ENCODE measurements around the gene TBC1D16.

TBC1D16 gene

DNA sequence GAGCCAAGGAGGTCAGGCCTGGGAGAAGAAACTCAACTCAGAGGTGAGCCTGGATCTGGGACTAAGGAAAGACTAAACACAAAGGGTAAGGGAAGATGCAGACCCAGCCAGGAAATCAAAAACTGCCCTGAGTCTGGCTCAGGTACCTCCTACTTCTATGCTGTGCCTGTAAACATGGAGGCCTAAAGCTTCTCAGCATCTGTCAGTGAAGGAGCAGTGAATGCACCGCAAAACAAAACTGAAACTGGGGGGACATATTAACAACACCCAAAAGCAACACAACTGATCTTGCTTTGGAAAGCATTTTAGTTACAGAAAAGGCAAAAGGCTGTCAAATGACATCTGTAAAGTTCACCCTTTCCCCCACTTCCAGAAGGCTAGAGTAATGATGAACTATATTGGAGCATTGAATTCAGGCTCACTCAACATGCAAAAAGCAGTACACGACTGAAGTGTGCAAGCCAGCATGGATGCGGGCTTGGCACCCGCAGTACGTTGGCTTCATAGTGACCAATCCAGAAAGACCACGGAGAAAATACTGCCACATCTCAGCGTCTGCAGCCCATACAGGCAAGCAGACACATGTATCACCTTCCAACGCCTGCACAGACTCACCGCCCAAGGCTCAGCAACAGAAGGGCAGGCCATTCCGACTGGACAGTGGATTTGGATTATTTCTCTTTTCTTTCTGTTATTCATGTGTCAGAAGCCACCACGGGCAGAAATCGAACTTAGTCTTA lies 3.8 kb downstream of the TBC1D16 start:
- Histone ChIP-seq H3K9me2 (replicated peaks; ENCODE audit: low read depth, low read length) (no peaks in the 10 kb centered on the region), H3K36me3 (ENCODE audit: insufficient read depth, low read length) (no peaks in the 10 kb centered on the region), H3K27me3 (ENCODE audit: insufficient read depth, low read length, poor library complexity, severe bottlenecking) (no peaks in the 10 kb centered on the region), H3K4me3 (ENCODE audit: low read length, poor library complexity, severe bottlenecking) (no peak overlapping the region), H3K4me2 (ENCODE audit: low read depth, low read length, poor library complexity, severe bottlenecking) (no peak overlapping the region), H2AFZ (ENCODE audit: low read length) (no peak overlapping the region), H4K20me1 (ENCODE audit: insufficient read depth, low read length, poor library complexity, severe bottlenecking) (no peaks in the 10 kb centered on the region), H3K9me3 (ENCODE audit: insufficient read depth, low read depth, low read length) (no peaks in the 10 kb centered on the region), H3K79me2 (ENCODE audit: insufficient read depth, low read length) (peaks cover 12% of the 10 kb centered on the region; the same call in 1 of the 2 replicates), H3K9ac (ENCODE audit: low read depth, low read length, poor library complexity, severe bottlenecking) (no peak overlapping the region), H3F3A (ENCODE audit: low read depth) (no peaks in the 10 kb centered on the region; the same call in 1 of the 2 replicates), H3K4me1 (ENCODE audit: insufficient read depth, low read length, poor library complexity, severe bottlenecking) (peaks cover 20% of the 10 kb centered on the region)
- TF ChIP-seq, protein P1, sequence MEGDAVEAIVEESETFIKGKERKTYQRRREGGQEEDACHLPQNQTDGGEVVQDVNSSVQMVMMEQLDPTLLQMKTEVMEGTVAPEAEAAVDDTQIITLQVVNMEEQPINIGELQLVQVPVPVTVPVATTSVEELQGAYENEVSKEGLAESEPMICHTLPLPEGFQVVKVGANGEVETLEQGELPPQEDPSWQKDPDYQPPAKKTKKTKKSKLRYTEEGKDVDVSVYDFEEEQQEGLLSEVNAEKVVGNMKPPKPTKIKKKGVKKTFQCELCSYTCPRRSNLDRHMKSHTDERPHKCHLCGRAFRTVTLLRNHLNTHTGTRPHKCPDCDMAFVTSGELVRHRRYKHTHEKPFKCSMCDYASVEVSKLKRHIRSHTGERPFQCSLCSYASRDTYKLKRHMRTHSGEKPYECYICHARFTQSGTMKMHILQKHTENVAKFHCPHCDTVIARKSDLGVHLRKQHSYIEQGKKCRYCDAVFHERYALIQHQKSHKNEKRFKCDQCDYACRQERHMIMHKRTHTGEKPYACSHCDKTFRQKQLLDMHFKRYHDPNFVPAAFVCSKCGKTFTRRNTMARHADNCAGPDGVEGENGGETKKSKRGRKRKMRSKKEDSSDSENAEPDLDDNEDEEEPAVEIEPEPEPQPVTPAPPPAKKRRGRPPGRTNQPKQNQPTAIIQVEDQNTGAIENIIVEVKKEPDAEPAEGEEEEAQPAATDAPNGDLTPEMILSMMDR (conservative IDR thresholded peaks at IDR 0.05; ENCODE audit: low read length) = no peak
- no peak for TF ChIP-seq EZH2phosphoT487 (IDR thresholded peaks at IDR 0.05; ENCODE audit: borderline replicate concordance)

DNA sequence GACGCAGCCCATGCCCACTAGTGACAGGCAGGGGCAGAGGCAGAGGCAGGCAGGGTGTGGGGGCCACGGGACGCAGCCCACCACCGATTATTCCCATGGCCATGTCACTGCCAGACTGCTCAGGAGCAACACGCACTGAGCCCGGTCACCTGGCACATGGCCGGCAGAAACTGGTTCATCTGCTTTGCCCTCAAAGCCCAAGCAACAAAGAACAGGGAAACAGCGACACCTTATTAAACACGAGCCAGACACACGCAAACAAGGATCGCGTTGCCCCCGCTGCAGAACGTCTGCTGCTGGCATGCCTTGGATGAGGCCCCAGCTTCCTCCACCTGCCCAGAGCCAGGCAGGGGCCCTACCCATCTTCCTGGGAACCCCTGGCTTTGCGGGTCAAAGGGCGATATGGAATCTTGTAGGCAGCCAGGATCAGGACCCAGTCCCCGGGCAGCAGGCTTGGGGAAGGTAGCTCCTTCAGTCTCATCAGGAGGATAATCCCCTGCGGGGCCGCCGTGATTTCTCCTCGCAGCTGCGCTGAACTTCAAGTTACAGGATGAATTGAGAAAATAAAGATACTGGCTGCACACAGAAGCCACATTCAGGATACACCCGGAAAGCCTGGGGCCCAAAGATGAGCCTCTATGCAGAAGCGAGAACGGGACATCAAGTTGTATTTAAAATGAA lies 4.8 kb downstream of the TBC1D16 start:
- no peak overlapping the region for H3K4me3 ChIP-seq (ENCODE audit: low read length, poor library complexity, severe bottlenecking)
- H2AFZ ChIP-seq (ENCODE audit: low read length) = no peak overlapping the region
- H3K79me2 ChIP-seq (ENCODE audit: insufficient read depth, low read length) = peaks cover 12% of the 10 kb centered on the region; the same call in 1 of the 2 replicates
- no peaks in the 10 kb centered on the region for H3K9me2 ChIP-seq (replicated peaks; ENCODE audit: low read depth, low read length)
- H3K4me1 ChIP-seq (ENCODE audit: insufficient read depth, low read length, poor library complexity, severe bottlenecking) = peaks cover 17% of the 10 kb centered on the region
- no peaks in the 10 kb centered on the region for H3K36me3 ChIP-seq (ENCODE audit: insufficient read depth, low read length)
- no peak for TF ChIP-seq EZH2phosphoT487 (IDR thresholded peaks at IDR 0.05; ENCODE audit: borderline replicate concordance)
- TF ChIP-seq, protein P1 (conservative IDR thresholded peaks at IDR 0.05; ENCODE audit: low read length) = no peak
- no peaks in the 10 kb centered on the region; the same call in 1 of the 2 replicates for H3F3A ChIP-seq (ENCODE audit: low read depth)
- H3K27me3 ChIP-seq (ENCODE audit: insufficient read depth, low read length, poor library complexity, severe bottlenecking) = no peaks in the 10 kb centered on the region
- no peaks in the 10 kb centered on the region for H4K20me1 ChIP-seq (ENCODE audit: insufficient read depth, low read length, poor library complexity, severe bottlenecking)
- no peak overlapping the region for H3K9ac ChIP-seq (ENCODE audit: low read depth, low read length, poor library complexity, severe bottlenecking)
- no peak overlapping the region for H3K4me2 ChIP-seq (ENCODE audit: low read depth, low read length, poor library complexity, severe bottlenecking)
- H3K9me3 ChIP-seq (ENCODE audit: insufficient read depth, low read depth, low read length) = no peaks in the 10 kb centered on the region

DNA sequence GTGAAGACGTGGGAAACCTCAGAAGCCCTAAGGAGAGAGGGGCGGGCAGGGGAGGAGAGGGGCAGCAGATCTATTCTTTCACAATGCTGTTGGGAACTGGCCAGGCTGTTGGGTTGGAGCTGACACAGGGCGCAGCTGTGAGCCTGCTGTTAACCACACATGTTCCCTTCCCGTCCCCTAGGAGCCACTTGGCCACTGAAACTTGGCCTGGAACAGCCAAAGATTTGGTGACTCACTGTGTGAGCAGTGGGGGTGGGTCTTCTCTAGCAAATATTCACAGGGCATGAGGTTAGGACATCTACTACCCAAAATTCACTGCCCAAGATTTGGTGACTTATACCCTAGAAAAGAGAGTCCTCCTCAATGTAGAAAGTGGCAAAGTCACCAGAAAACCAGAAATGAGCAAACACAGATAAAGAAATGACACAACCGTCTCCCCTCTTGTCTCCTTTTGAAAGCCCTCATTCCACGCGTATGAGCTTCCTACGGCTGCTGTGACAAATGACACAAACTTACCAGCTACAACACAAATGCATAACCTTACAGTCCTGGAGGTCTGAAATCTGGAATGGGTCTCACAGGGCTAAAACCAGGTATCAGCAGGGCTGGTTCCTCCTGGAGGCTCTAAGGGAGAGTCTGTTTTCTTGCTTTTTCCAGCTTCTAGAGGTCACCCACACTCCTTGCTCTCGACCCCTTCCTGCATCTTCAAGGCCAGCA lies 6.3 kb downstream of the TBC1D16 start:
- Histone ChIP-seq H3K4me3 (ENCODE audit: low read length, poor library complexity, severe bottlenecking) (no peak overlapping the region), H2AFZ (ENCODE audit: low read length) (no peak overlapping the region), H3K9me2 (replicated peaks; ENCODE audit: low read depth, low read length) (no peaks in the 10 kb centered on the region), H3K9ac (ENCODE audit: low read depth, low read length, poor library complexity, severe bottlenecking) (no peak overlapping the region), H3K4me2 (ENCODE audit: low read depth, low read length, poor library complexity, severe bottlenecking) (no peak overlapping the region), H3K79me2 (ENCODE audit: insufficient read depth, low read length) (0 out of 2 replicates have a peak, but pooled peaks cover 3% of the 10 kb centered on the region), H3K27me3 (ENCODE audit: insufficient read depth, low read length, poor library complexity, severe bottlenecking) (no peaks in the 10 kb centered on the region), H3K4me1 (ENCODE audit: insufficient read depth, low read length, poor library complexity, severe bottlenecking) (peaks cover 15% of the 10 kb centered on the region), H4K20me1 (ENCODE audit: insufficient read depth, low read length, poor library complexity, severe bottlenecking) (no peaks in the 10 kb centered on the region), H3K9me3 (ENCODE audit: insufficient read depth, low read depth, low read length) (no peaks in the 10 kb centered on the region), H3F3A (ENCODE audit: low read depth) (no peaks in the 10 kb centered on the region; the same call in 1 of the 2 replicates), H3K36me3 (ENCODE audit: insufficient read depth, low read length) (no peaks in the 10 kb centered on the region)
- no peak for TF ChIP-seq EZH2phosphoT487 (IDR thresholded peaks at IDR 0.05; ENCODE audit: borderline replicate concordance)
- TF ChIP-seq, protein P1 (conservative IDR thresholded peaks at IDR 0.05; ENCODE audit: low read length) = no peak

Data from Loucy (cell line).